Astrocyte (in vitro differentiated cells and primary cell): ENCODE results near the gene SLC44A1. TPM values are rescaled to one million over a fixed set of nuclear protein-coding genes. Genes with fewer than 3 reads are reported as not detected.
"Not testable (repeated sequence)": the region's sequence is repeated elsewhere in the genome, so short reads cannot be mapped to it uniquely, and the experiment has no call there.

Experiments used
- DNase-seq: peaks from one replicate; pipeline ENCODE4 v3.0.0-alpha.2; 2010; ENCODE audit warnings: low read depth
- FAIRE-seq: peaks from 2 replicates; lab custom pipeline; 2011; peaks lifted over from hg19 to GRCh38; lab: Jason Lieb, UNC
- H2AFZ ChIP-seq: 2 replicates; pipeline ENCODE4 v1.6.0; 2012; ENCODE audit warnings: low read depth, low read length, inconsistent platforms
- H3K27ac ChIP-seq: 2 replicates; pipeline ENCODE4 v1.5.1; 2011; ENCODE audit warnings: low read depth, low read length, inconsistent platforms
- H3K27me3 ChIP-seq: 2 replicates; pipeline ENCODE4 v1.6.0; 2011; ENCODE audit warnings: low read length, inconsistent platforms; ENCODE audit not compliant: insufficient read depth
- H3K36me3 ChIP-seq: 2 replicates; pipeline ENCODE4 v1.5.1; 2011; ENCODE audit warnings: low read length, inconsistent platforms; ENCODE audit not compliant: insufficient read depth
- H3K4me1 ChIP-seq: 2 replicates; pipeline ENCODE4 v1.5.1; 2011; ENCODE audit warnings: low read length, inconsistent platforms; ENCODE audit not compliant: insufficient read depth
- H3K4me2 ChIP-seq: 2 replicates; pipeline ENCODE4 v1.6.0; 2012; ENCODE audit warnings: low read length, inconsistent platforms
- H3K4me3 ChIP-seq: 2 replicates; pipeline ENCODE4 v1.5.1; 2011; ENCODE audit warnings: low read depth, mild to moderate bottlenecking, low read length, inconsistent platforms; ENCODE audit not compliant: insufficient read depth
- H3K79me2 ChIP-seq: 2 replicates; pipeline ENCODE4 v1.6.0; 2012; ENCODE audit warnings: mild to moderate bottlenecking, low read length, inconsistent platforms; ENCODE audit not compliant: insufficient read depth
- H3K9ac ChIP-seq: 2 replicates; pipeline ENCODE4 v1.6.0; 2012; ENCODE audit warnings: mild to moderate bottlenecking, low read length, inconsistent platforms
- H3K9me3 ChIP-seq: 2 replicates; pipeline ENCODE4 v1.5.1; 2012; ENCODE audit warnings: low read depth, mild to moderate bottlenecking, low read length, inconsistent platforms; ENCODE audit not compliant: insufficient read depth
- H4K20me1 ChIP-seq: 2 replicates; pipeline ENCODE4 v1.6.0; 2012; ENCODE audit warnings: low read length, inconsistent platforms; ENCODE audit not compliant: insufficient read depth
- H3K27ac Mint-ChIP-seq: one replicate; pipeline ENCODE4 v1.8.0; 2021; ENCODE audit warnings: mild to moderate bottlenecking, mixed read lengths; ENCODE audit not compliant: unreplicated experiment
- H3K27me3 Mint-ChIP-seq: one replicate; pipeline ENCODE4 v1.8.0; 2021; ENCODE audit warnings: low read depth, mixed read lengths; ENCODE audit not compliant: unreplicated experiment
- H3K36me3 Mint-ChIP-seq: one replicate; pipeline ENCODE4 v1.8.0; 2021; ENCODE audit warnings: low read depth, mixed read lengths; ENCODE audit not compliant: unreplicated experiment
- H3K4me1 Mint-ChIP-seq: one replicate; pipeline ENCODE4 v1.8.0; 2021; ENCODE audit warnings: low read depth, mixed read lengths; ENCODE audit not compliant: unreplicated experiment
- H3K4me3 Mint-ChIP-seq: one replicate; pipeline ENCODE4 v1.8.0; 2021; ENCODE audit warnings: mild to moderate bottlenecking, moderate library complexity, mixed read lengths; ENCODE audit not compliant: unreplicated experiment
- H3K9me3 Mint-ChIP-seq: one replicate; pipeline ENCODE4 v1.8.0; 2021; ENCODE audit warnings: mild to moderate bottlenecking, mixed read lengths; ENCODE audit not compliant: unreplicated experiment
- CTCF ChIP-seq: IDR thresholded peaks from 2 replicates; pipeline ENCODE4 v1.5.1; 2011; ENCODE audit warnings: low read depth, mild to moderate bottlenecking, inconsistent platforms, low read length, moderate library complexity; ENCODE audit not compliant: insufficient read depth
- EZH2 ChIP-seq: IDR thresholded peaks from 2 replicates; pipeline ENCODE4 v1.6.1; 2012; ENCODE audit warnings: mild to moderate bottlenecking, low read length, inconsistent platforms; ENCODE audit not compliant: insufficient read depth
- total RNA-seq: library from RNA; stranded (reverse); gene quantifications from 2 replicates; pipeline ENCODE4 v1.2.1, GENCODE V29; 2021

Gene SLC44A1
- total RNA-seq, 1 donor from 2014 or later, result 43.8 TPM

GRCh38 chr9:105262497-105262896, 18.0 kb downstream of the SLC44A1 start:
- FAIRE-seq, result no peak
- H3K79me2 ChIP-seq, result no peaks in the 10 kb centered on the region

GRCh38 chr9:105264380-105264779, 19.9 kb downstream of the SLC44A1 start:
- Mint-ChIP-seq H3K27me3 (no peaks in the 10 kb centered on the region), H3K4me3 (no peak overlapping the region), H3K4me1 (peaks cover 18% of the 10 kb centered on the region), H3K27ac (peak overlapping the region; percentile 59), H3K36me3 (peaks cover 6% of the 10 kb centered on the region), H3K9me3 (no peaks in the 10 kb centered on the region)
- H3K4me2 ChIP-seq, result no peak overlapping the region
- FAIRE-seq (no peak), DNase-seq (no peak)
- H4K20me1 ChIP-seq, result no peaks in the 10 kb centered on the region
- no peaks in the 10 kb centered on the region for H3K27me3 ChIP-seq
- no peak overlapping the region for H3K27ac ChIP-seq
- no peak overlapping the region for H2AFZ ChIP-seq
- no peaks in the 10 kb centered on the region for H3K79me2 ChIP-seq
- no peaks in the 10 kb centered on the region for H3K9me3 ChIP-seq
- TF ChIP-seq CTCF, result no peak
- no peak for TF ChIP-seq EZH2
- no peak overlapping the region for H3K4me3 ChIP-seq
- H3K36me3 ChIP-seq, result no peaks in the 10 kb centered on the region
- no peak overlapping the region for H3K9ac ChIP-seq
- H3K4me1 ChIP-seq, result no peaks in the 10 kb centered on the region

More at GRCh38 chr9:105262497-105262896, 18.0 kb downstream of the SLC44A1 start:
- Mint-ChIP-seq H3K4me3 (no peak overlapping the region), H3K27ac (no peak overlapping the region), H3K27me3 (no peaks in the 10 kb centered on the region), H3K4me1 (peaks cover 25% of the 10 kb centered on the region), H3K9me3 (no peaks in the 10 kb centered on the region), H3K36me3 (peaks cover 6% of the 10 kb centered on the region)
- no peaks in the 10 kb centered on the region for H3K9me3 ChIP-seq
- no peak overlapping the region for H3K9ac ChIP-seq
- H3K4me3 ChIP-seq, result no peak overlapping the region
- H2AFZ ChIP-seq, result no peak overlapping the region
- TF ChIP-seq EZH2, result no peak
- no peak for TF ChIP-seq CTCF
- no peaks in the 10 kb centered on the region for H3K36me3 ChIP-seq
- H3K4me1 ChIP-seq, result no peaks in the 10 kb centered on the region
- no peak overlapping the region for H3K4me2 ChIP-seq
- no peak overlapping the region for H3K27ac ChIP-seq
- H4K20me1 ChIP-seq, result peaks cover 2% of the 10 kb centered on the region
- H3K27me3 ChIP-seq, result no peaks in the 10 kb centered on the region
- DNase-seq, result no peak

GRCh38 chr9:105268254-105268653, 23.8 kb downstream of the SLC44A1 start:
- H3K27ac Mint-ChIP-seq, H3K27ac ChIP-seq, DNase-seq, H4K20me1 ChIP-seq, H3K27me3 Mint-ChIP-seq, H3K4me3 Mint-ChIP-seq, H2AFZ ChIP-seq, H3K36me3 ChIP-seq, H3K4me3 ChIP-seq, H3K79me2 ChIP-seq, H3K36me3 Mint-ChIP-seq, H3K9ac ChIP-seq, H3K9me3 ChIP-seq, H3K4me2 ChIP-seq, FAIRE-seq, H3K4me1 ChIP-seq, H3K9me3 Mint-ChIP-seq, H3K27me3 ChIP-seq: not testable (repeated sequence)
- H3K4me1 Mint-ChIP-seq, result peaks cover 22% of the 10 kb centered on the region
